T-cell (primary cell): ENCODE data around the gene ZNF496. TPM values are rescaled to one million over a fixed set of nuclear protein-coding genes. Genes with fewer than 3 reads are reported as not detected.
A peak's percentile ranks its signal among the peaks of the same experiment; 100 is the strongest.
"Not testable (repeated sequence)": the region's sequence is repeated elsewhere in the genome, so short reads cannot be mapped to it uniquely, and the experiment has no call there.

ENCODE experiments used
- ATAC-seq, 4 experiments: fragments of 200-7000 bp in 3 of 4; fragments of 150-1000 bp in 1 of 4; cut with Tn5 transposase; replicated peaks in 1 of 4; 1 replicate in 3 of 4; 2 replicates in 1 of 4; pipeline ENCODE4 v1.10.0; 2021; ENCODE audit warnings: moderate library complexity in 3 of 4, mild to moderate bottlenecking in 2 of 4, moderate number of reproducible peaks in 1 of 4
- CTCF ChIA-PET, 2 donors: fragments of 300-600 bp; sonication (Branson Sonifier 250); formaldehyde crosslinking; loops; one replicate each; lab custom pipeline; 2022; ENCODE audit warnings: antibody characterized with exemption in 2 of 2; lab: Charles Lee
- POLR2A ChIA-PET, 2 donors: fragments of 300-600 bp; sonication (Branson Sonifier 250); formaldehyde crosslinking; loops; one replicate each; lab custom pipeline; 2022; ENCODE audit warnings: antibody characterized with exemption in 2 of 2; lab: Charles Lee
- DNase-seq, 35 experiments: peaks; one replicate each; pipeline versions ENCODE4 v3.0.0 to v3.0.0-alpha.2; 2013 to 2023
- H3K27ac ChIP-seq: one replicate; pipeline ENCODE4 v1.5.1; 2013; ENCODE audit warnings: low read length
- H3K27me3 ChIP-seq, 2 experiments: replicated peaks in 1 of 2; 1 replicate in 1 of 2; 2 replicates in 1 of 2; pipeline versions ENCODE4 v1.6.1 to v1.7.0; 2013; ENCODE audit warnings: low read length in 1 of 2, mixed read lengths in 1 of 2; ENCODE audit not compliant: control insufficient read depth in 2 of 2, insufficient read depth in 2 of 2; ENCODE audit errors: extremely low read depth in 1 of 2
- H3K36me3 ChIP-seq, 2 donors: 1 replicate in 1 of 2; 2 replicates in 1 of 2; pipeline versions ENCODE4 v1.6.1 to v1.7.0; 2013; ENCODE audit warnings: low read length in 1 of 2; ENCODE audit not compliant: control insufficient read depth in 2 of 2, insufficient read depth in 1 of 2; ENCODE audit errors: extremely low read depth in 1 of 2
- H3K4me1 ChIP-seq, 2 experiments: 1 replicate in 1 of 2; 2 replicates in 1 of 2; pipeline versions ENCODE4 v1.6.1 to v1.7.0; 2013; ENCODE audit warnings: low read length in 2 of 2, mixed read lengths in 1 of 2; ENCODE audit not compliant: insufficient read depth in 2 of 2, control insufficient read depth in 1 of 2; ENCODE audit errors: extremely low read depth in 1 of 2
- H3K4me3 ChIP-seq, 2 donors: 1 replicate in 1 of 2; 2 replicates in 1 of 2; pipeline versions ENCODE4 v1.5.1 to v1.7.0; 2013; ENCODE audit warnings: mild to moderate bottlenecking in 2 of 2, low read length in 1 of 2, moderate library complexity in 1 of 2; ENCODE audit not compliant: control insufficient read depth in 1 of 2; ENCODE audit errors: extremely low read depth in 1 of 2
- H3K9me3 ChIP-seq: 2 replicates; pipeline ENCODE4 v1.7.0; 2013
- H3K27ac Mint-ChIP-seq, 2 donors: one replicate each; pipeline ENCODE4 v1.8.0; 2020 to 2021; ENCODE audit warnings: mild to moderate bottlenecking in 2 of 2, mixed read lengths in 2 of 2
- H3K27me3 Mint-ChIP-seq, 2 donors: one replicate each; pipeline ENCODE4 v1.8.0; 2021 to 2022; ENCODE audit warnings: mixed read lengths in 2 of 2
- H3K36me3 Mint-ChIP-seq: one replicate; pipeline ENCODE4 v1.8.0; 2021; ENCODE audit warnings: mixed read lengths
- H3K4me1 Mint-ChIP-seq, 3 donors: one replicate each; pipeline ENCODE4 v1.8.0; 2020 to 2022; ENCODE audit warnings: mixed read lengths in 3 of 3, mild to moderate bottlenecking in 1 of 3
- H3K4me3 Mint-ChIP-seq, 3 donors: one replicate each; pipeline ENCODE4 v1.8.0; 2020 to 2022; ENCODE audit warnings: mild to moderate bottlenecking in 3 of 3, mixed read lengths in 3 of 3, moderate library complexity in 3 of 3
- H3K9me3 Mint-ChIP-seq, 3 donors: one replicate each; pipeline ENCODE4 v1.8.0; 2020 to 2022; ENCODE audit warnings: mixed read lengths in 3 of 3
- WGBS: methylation state at CpG from one replicate; pipeline ENCODE4 v1.1.5; 2013; ENCODE audit warnings: missing lambda C conversion rate; ENCODE audit not compliant: insufficient coverage; 5-methylcytosine and 5-hydroxymethylcytosine counted together
- total RNA-seq, 35 experiments: library from RNA in 6 of 35; stranded (reverse) in 6 of 35; fragments of 120-200 nt in 1 of 35; gene quantifications; one replicate each; pipeline versions ENCODE4 v1.2.1 to v1.2.4 and lab custom pipeline; 2013 to 2026

Gene ZNF496
- total RNA-seq (10 to 100 TPM; 12.2 to 29.3 (median 23.6) TPM), total RNA-seq (lab: John Stamatoyannopoulos, UW) (9.7 to 51.6 (median 23.2) reads per million in 29 experiments)
- 10.4 TPM for total RNA-seq (2013)

- H3K9me3 Mint-ChIP-seq, result no peaks in the 10 kb centered on the region
- Histone ChIP-seq H3K27me3 (peaks cover 0 to 6% of the 10 kb centered on the region in 2 experiments), H3K4me1 (peaks cover 11 to 35% of the 10 kb centered on the region in 2 experiments), H3K4me3 (peak within 1 kb of the TSS; percentile 71 to 85), H3K9me3 (no peaks in the 10 kb centered on the region), H3K36me3 (peaks cover 9 to 13% of the 10 kb centered on the region in 2 donors), H3K27ac (peak within 1 kb of the TSS; percentile 44)
- peak within 1 kb of the TSS; percentile 86 to 96 (median 91) for H3K4me3 Mint-ChIP-seq
- DNase-seq (peak; percentile 27 to 65 (median 51)), ATAC-seq (peak; percentile 64 to 70 (median 68))
- H3K27me3 Mint-ChIP-seq, result no peaks in the 10 kb centered on the region
- peaks cover 5% of the 10 kb centered on the region for H3K36me3 Mint-ChIP-seq
- H3K27ac Mint-ChIP-seq, result peak within 1 kb of the TSS in 1 of 2 donors; percentile 71
- ChIA-PET CTCF (no interaction called here), POLR2A (interaction anchor here in 1 of 2 donors (0.7 kb wide), 1 partner anchor 590 kb away, joined by 3 read pairs; no protein-coding TSS in a partner anchor)
- WGBS, result under 1% methylated on average over 80 of the region's 93 CpGs
- H3K4me1 Mint-ChIP-seq, result peaks cover 14 to 52% (median 36%) of the 10 kb centered on the region in 3 donors
These were observed at the start of gene ZNF496 for GRCh38 chr1:247331525-247332214. TSS of gene ZNF496 (minus strand) at chr1:247331867. CDS start at chr1:247329578, 2,289 bp downstream.

- Histone ChIP-seq H3K4me1 (peaks cover 0 to 2% of the 10 kb centered on the region in 2 experiments), H3K4me3 (no peak overlapping the region), H3K9me3 (no peaks in the 10 kb centered on the region), H3K36me3 (no peaks in the 10 kb centered on the region), H3K27ac (no peak overlapping the region), H3K27me3 (peaks cover 0 to 6% of the 10 kb centered on the region in 2 experiments)
- H3K4me1 Mint-ChIP-seq, result peaks cover 0 to 4% (median 3%) of the 10 kb centered on the region in 3 donors
- no peaks in the 10 kb centered on the region for H3K9me3 Mint-ChIP-seq
- no peak for DNase-seq
- no peak overlapping the region for H3K27ac Mint-ChIP-seq
- WGBS, result 88% methylated on average over 18 of the region's 20 CpGs
- H3K27me3 Mint-ChIP-seq, result peaks cover 3 to 4% of the 10 kb centered on the region in 2 donors
- no peak overlapping the region for H3K4me3 Mint-ChIP-seq
- CTCF ChIA-PET, result no interaction called here
- POLR2A ChIA-PET, result no interaction called here
- H3K36me3 Mint-ChIP-seq, result no peaks in the 10 kb centered on the region
- no peak for ATAC-seq
These were observed 46.8 kb upstream of the ZNF496 start for GRCh38 chr1:247378334-247379073.

- H3K27me3 Mint-ChIP-seq, H3K4me3 Mint-ChIP-seq, H3K36me3 Mint-ChIP-seq, H3K4me3 ChIP-seq, H3K4me1 ChIP-seq, H3K27me3 ChIP-seq, DNase-seq, CTCF ChIA-PET, H3K27ac Mint-ChIP-seq, ATAC-seq, H3K27ac ChIP-seq, H3K9me3 ChIP-seq, H3K9me3 Mint-ChIP-seq, POLR2A ChIA-PET, H3K4me1 Mint-ChIP-seq, H3K36me3 ChIP-seq: not testable (repeated sequence)
- WGBS, result 100% methylated on average over 2 of the region's 7 CpGs
These were observed 46.0 kb upstream of the ZNF496 start for GRCh38 chr1:247377656-247378055.

DNA sequence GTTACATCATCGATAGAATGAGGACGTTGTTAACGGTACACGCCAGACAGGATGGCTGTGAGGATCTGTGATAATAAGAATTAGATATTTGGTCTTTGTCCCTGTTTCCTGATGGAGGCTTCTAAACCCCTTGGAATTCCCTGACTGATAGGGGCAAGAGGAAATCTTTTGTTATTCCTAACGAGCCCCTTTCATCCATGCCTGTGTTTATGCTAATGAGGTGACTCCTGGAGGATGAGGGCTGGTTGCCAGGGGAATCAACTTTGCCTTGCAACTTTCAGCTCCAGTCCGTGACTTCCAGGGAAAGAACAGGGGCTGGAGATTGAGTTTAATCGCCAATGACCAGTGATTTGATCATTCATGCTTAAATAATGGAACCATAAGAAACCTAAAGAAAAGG, 45.0 kb upstream of the ZNF496 start:
- ATAC-seq (no peak), DNase-seq (no peak)
- Mint-ChIP-seq H3K27ac (no peak overlapping the region), H3K4me3 (no peak overlapping the region), H3K27me3 (peaks cover 3 to 10% of the 10 kb centered on the region in 2 donors), H3K9me3 (no peaks in the 10 kb centered on the region), H3K36me3 (no peaks in the 10 kb centered on the region), H3K4me1 (peaks cover 0 to 6% (median 6%) of the 10 kb centered on the region in 3 donors)
- no peak overlapping the region for H3K4me3 ChIP-seq
- POLR2A ChIA-PET, result no interaction called here
- peaks cover 0 to 8% of the 10 kb centered on the region in 2 experiments for H3K4me1 ChIP-seq
- no peak overlapping the region for H3K27ac ChIP-seq
- no peaks in the 10 kb centered on the region for H3K36me3 ChIP-seq
- CTCF ChIA-PET, result interaction anchor here in 1 of 2 donors (0.6 kb wide), 1 partner anchor 140 kb away, joined by 3 read pairs; no protein-coding TSS in a partner anchor
- WGBS, result 87% methylated on average over 4 of the region's 7 CpGs
- no peaks in the 10 kb centered on the region for H3K9me3 ChIP-seq
- peaks cover 0 to 19% of the 10 kb centered on the region in 2 experiments for H3K27me3 ChIP-seq

DNA sequence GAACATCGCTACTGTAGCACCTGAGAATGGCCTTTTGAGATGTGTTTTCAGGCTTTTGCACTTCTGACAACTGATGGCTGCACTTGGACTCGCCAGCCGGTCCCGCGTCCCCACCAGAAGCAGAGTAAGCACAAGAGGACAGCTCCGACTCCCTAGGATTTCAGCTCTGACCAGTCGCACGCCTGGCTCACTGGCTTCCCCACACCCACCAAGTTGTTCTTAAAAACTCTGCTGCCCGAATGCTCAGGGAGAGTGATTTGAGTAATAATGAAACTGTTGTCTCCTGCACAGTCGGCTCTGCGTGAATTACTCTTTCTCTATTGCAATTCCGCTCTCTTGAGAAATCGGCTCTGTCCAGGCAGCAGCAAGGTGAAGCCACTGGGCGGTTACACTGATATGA, 44.1 kb upstream of the ZNF496 start:
- H3K36me3 ChIP-seq, result no peaks in the 10 kb centered on the region
- Mint-ChIP-seq H3K9me3 (no peaks in the 10 kb centered on the region), H3K4me1 (peaks cover 0 to 6% (median 6%) of the 10 kb centered on the region in 3 donors), H3K27ac (no peak overlapping the region), H3K4me3 (no peak overlapping the region), H3K27me3 (peaks cover 0 to 16% of the 10 kb centered on the region in 2 donors), H3K36me3 (no peaks in the 10 kb centered on the region)
- ChIA-PET POLR2A (no interaction called here), CTCF (no interaction called here)
- H3K9me3 ChIP-seq, result no peaks in the 10 kb centered on the region
- no peak for ATAC-seq
- peaks cover 0 to 8% of the 10 kb centered on the region in 2 experiments for H3K4me1 ChIP-seq
- DNase-seq, result no peak
- peaks cover 0 to 24% of the 10 kb centered on the region in 2 experiments for H3K27me3 ChIP-seq
- H3K4me3 ChIP-seq, result no peak overlapping the region
- no peak overlapping the region for H3K27ac ChIP-seq
- 85% methylated on average over 10 of the region's 14 CpGs for WGBS

- ATAC-seq, H3K27ac Mint-ChIP-seq, DNase-seq, H3K9me3 ChIP-seq, H3K4me3 Mint-ChIP-seq, H3K36me3 ChIP-seq, H3K27ac ChIP-seq, H3K4me3 ChIP-seq, H3K9me3 Mint-ChIP-seq, POLR2A ChIA-PET, H3K36me3 Mint-ChIP-seq, H3K4me1 Mint-ChIP-seq, H3K4me1 ChIP-seq: not testable (repeated sequence)
- H3K27me3 Mint-ChIP-seq, result peaks cover 0 to 16% of the 10 kb centered on the region in 2 donors
- peaks cover 0 to 26% of the 10 kb centered on the region in 2 experiments for H3K27me3 ChIP-seq
- CTCF ChIA-PET, result interaction anchor here (0.6 to 2.6 kb wide), 12 partner anchors 8 to 237 kb away, joined by 3 to 28 read pairs (median 4); no protein-coding TSS in a partner anchor
- WGBS, result 92% methylated on average over 1 of the region's 8 CpGs
These were observed 43.1 kb upstream of the ZNF496 start for GRCh38 chr1:247374651-247375334.
